ENCODE measurements around the gene FCRLB.

DNA sequence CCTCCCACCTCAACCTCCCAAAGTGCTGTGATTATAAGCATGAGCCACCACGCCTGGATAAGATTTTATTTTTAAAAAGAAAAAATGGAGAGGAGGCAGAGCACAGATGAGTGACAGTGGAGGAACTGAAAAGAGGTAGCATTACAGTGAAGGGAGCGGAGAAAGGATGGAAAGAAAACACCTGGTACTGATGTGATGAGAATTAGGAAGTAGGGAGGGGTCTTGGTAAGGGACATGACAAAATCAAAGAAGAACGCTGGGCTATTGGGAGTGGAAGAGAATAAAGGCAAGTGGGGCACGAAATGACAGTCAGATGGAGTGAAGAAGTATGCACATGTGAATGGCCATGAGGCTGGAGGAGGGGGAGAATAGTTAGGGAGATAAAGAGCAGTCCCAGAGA lies 12.0 kb upstream of the FCRLB start:
- no peak for TF ChIP-seq POLR2A (IDR thresholded peaks at IDR 0.05)
- TF ChIP-seq, protein P1, sequence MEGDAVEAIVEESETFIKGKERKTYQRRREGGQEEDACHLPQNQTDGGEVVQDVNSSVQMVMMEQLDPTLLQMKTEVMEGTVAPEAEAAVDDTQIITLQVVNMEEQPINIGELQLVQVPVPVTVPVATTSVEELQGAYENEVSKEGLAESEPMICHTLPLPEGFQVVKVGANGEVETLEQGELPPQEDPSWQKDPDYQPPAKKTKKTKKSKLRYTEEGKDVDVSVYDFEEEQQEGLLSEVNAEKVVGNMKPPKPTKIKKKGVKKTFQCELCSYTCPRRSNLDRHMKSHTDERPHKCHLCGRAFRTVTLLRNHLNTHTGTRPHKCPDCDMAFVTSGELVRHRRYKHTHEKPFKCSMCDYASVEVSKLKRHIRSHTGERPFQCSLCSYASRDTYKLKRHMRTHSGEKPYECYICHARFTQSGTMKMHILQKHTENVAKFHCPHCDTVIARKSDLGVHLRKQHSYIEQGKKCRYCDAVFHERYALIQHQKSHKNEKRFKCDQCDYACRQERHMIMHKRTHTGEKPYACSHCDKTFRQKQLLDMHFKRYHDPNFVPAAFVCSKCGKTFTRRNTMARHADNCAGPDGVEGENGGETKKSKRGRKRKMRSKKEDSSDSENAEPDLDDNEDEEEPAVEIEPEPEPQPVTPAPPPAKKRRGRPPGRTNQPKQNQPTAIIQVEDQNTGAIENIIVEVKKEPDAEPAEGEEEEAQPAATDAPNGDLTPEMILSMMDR (IDR thresholded peaks at IDR 0.05): no peak

Measured in transverse colon (tissue), 3 donors.